Heart right ventricle (tissue), 16 donors: ENCODE data around the gene GNL2. TPM values are rescaled to one million over a fixed set of nuclear protein-coding genes. Genes with fewer than 3 reads are reported as not detected.
A peak's percentile ranks its signal among the peaks of the same experiment; 100 is the strongest.

Experiments
- ATAC-seq, 8 donors: fragments of 200-7000 bp; cut with Tn5 transposase; one replicate each; pipeline ENCODE4 v1.9.1; 2020; ENCODE audit warnings: mild to moderate bottlenecking in 8 of 8, moderate library complexity in 8 of 8, moderate number of reproducible peaks in 1 of 8
- DNase-seq, 2 donors: peaks; one replicate each; pipeline ENCODE4 v3.0.0-alpha.2; 2020
- H3K27ac ChIP-seq, 10 donors: fragments of 200-600 bp; sonication (generic) in 2 of 10; one replicate each; pipeline versions ENCODE4 v1.5.0 to v1.8.0; 2020 to 2022; ENCODE audit warnings: mild to moderate bottlenecking in 3 of 10
- H3K27me3 ChIP-seq, 7 donors: fragments of 200-600 bp; one replicate each; pipeline ENCODE4 v1.8.0; 2021 to 2022; ENCODE audit warnings: mild to moderate bottlenecking in 2 of 7
- H3K36me3 ChIP-seq, 9 donors: fragments of 200-600 bp; sonication (generic) in 1 of 9; one replicate each; pipeline versions ENCODE4 v1.5.0 to v1.8.0; 2020 to 2022; ENCODE audit warnings: mild to moderate bottlenecking in 2 of 9
- H3K4me1 ChIP-seq, 9 donors: fragments of 200-600 bp; sonication (generic) in 1 of 9; one replicate each; pipeline versions ENCODE4 v1.5.0 to v1.8.0; 2020 to 2022; ENCODE audit warnings: mild to moderate bottlenecking in 4 of 9
- H3K4me3 ChIP-seq, 10 donors: fragments of 200-600 bp; sonication (generic) in 2 of 10; one replicate each; pipeline versions ENCODE4 v1.5.0 to v1.8.0; 2020 to 2022; ENCODE audit warnings: mild to moderate bottlenecking in 7 of 10, moderate library complexity in 2 of 10
- H3K9me3 ChIP-seq, 11 donors: fragments of 200-600 bp in 10 of 11; sonication (generic) in 2 of 11; one replicate each; pipeline versions ENCODE4 v1.5.0 to v1.8.0; 2013 to 2022; ENCODE audit warnings: mild to moderate bottlenecking in 2 of 11, control low read depth in 1 of 11, moderate library complexity in 1 of 11
- WGBS, 2 donors: extraction: QIAGEN DNeasy Blood & Tissue Kit; methylation state at CpG; one replicate each; pipeline ENCODE4 v1.1.7; 2013; ENCODE audit warnings: inconsistent platforms in 1 of 2; 5-methylcytosine and 5-hydroxymethylcytosine counted together
- intact Hi-C, 10 donors: fragments of 100-400 bp; cut with DNase I; formaldehyde crosslinking; loops; one replicate each; pipeline versions ENCODE4 v1.11.1 to v1.14.2; 2022
- polyA plus RNA-seq, 2 donors: library from polyadenylated mRNA; stranded (reverse); fragments of 200-250 nt; gene quantifications; one replicate each; pipeline ENCODE4 v1.2.3, GENCODE V29; 2013
- total RNA-seq, 10 donors: library from RNA; stranded (reverse); fragmentation: NEBNext Ultra II Directional in 3 of 10; extraction: Animal tissue kit (Norgen Biotek cat#: 25700) in 3 of 10; gene quantifications; one replicate each; pipeline versions ENCODE4 v1.2.1 to v1.2.4, GENCODE V29; 2021 to 2023
- TF ChIP-seq, protein P1 (sequence below), 9 donors: fragments of 200-600 bp; sonication (generic) in 2 of 9; IDR thresholded peaks; one replicate each; pipeline versions ENCODE4 v1.5.0 to v1.8.0; 2021 to 2022; ENCODE audit warnings: antibody characterized with exemption in 9 of 9, mild to moderate bottlenecking in 5 of 9, moderate library complexity in 1 of 9
- donor health status: Arrhythmogenic right ventricular cardiomyopathy.
- donor health status: ischemic (EF 13 %, LVEDD 7.1; RV severe dilation, severe dysfunction).
- donor health status: healthy with polysubstance abuse.
- donor health status: DM: no; HTN: yes; CAD: no.
- donor health status: DM: no; HTN: no; CAD: no.
- donor health status: ischemic (EF 25% LVEDD 6.9; RV normal size, moderate dysfunction).
- donor health status: ischemic (EF 25% LVEDD 5.7; RV mildly dilated, moderate dysfunction).
- donor health status: healthy.
- donor health status: DM: yes; HTN: yes; CAD: no.
- donor health status: Ischemic cardiomyopathy.
- donor health status: ischemic (EF 35%, LVEDD 5.7; RV mildly dilated, moderate dysfunction).
- donor health status: nonischemic (EF 11% LVEDD 7.7; RV severe dilation, severe dysfunction).
- donor health status: DM: yes; HTN: yes; CAD: no.
- donor health status: PGD.
- donor health status: ischemic (EF 29% LVEDD 5.4; RV normal size, mild dysfunction).
- donor health status: nonischemic (EF 23%, LVEDD 6.1; RV moderate dilation, normal function).

The GNL2 gene
- total and polyA plus RNA-seq, 12 donors, result 20.2 to 196 (median 23.1) TPM

GRCh38 chr1:37605806-37606474 is 10.2 kb upstream of the GNL2 start:
- WGBS, 2 donors, result 80 to 81% methylated on average over 9 of the region's 9 CpGs
- DNase-seq (no peak), ATAC-seq (no peak)
- Histone ChIP-seq H3K4me1 (peaks cover 0 to 7% (median 0%) of the 10 kb centered on the region in 9 donors), H3K27me3 (peaks cover 0 to 59% (median 15%) of the 10 kb centered on the region in 7 donors), H3K4me3 (peak overlapping the region in 1 of 10 donors; percentile 30), H3K36me3 (no peaks in the 10 kb centered on the region), H3K9me3 (no peaks in the 10 kb centered on the region), H3K27ac (peak overlapping the region in 1 of 10 donors; percentile 50)
- TF ChIP-seq, protein P1, sequence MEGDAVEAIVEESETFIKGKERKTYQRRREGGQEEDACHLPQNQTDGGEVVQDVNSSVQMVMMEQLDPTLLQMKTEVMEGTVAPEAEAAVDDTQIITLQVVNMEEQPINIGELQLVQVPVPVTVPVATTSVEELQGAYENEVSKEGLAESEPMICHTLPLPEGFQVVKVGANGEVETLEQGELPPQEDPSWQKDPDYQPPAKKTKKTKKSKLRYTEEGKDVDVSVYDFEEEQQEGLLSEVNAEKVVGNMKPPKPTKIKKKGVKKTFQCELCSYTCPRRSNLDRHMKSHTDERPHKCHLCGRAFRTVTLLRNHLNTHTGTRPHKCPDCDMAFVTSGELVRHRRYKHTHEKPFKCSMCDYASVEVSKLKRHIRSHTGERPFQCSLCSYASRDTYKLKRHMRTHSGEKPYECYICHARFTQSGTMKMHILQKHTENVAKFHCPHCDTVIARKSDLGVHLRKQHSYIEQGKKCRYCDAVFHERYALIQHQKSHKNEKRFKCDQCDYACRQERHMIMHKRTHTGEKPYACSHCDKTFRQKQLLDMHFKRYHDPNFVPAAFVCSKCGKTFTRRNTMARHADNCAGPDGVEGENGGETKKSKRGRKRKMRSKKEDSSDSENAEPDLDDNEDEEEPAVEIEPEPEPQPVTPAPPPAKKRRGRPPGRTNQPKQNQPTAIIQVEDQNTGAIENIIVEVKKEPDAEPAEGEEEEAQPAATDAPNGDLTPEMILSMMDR (IDR thresholded peaks at IDR 0.05), result no peak
- intact Hi-C loops, result loop anchor here in 1 of 10 donors (5.0 kb wide), 1 partner anchor 76 kb away; no protein-coding TSS in a partner anchor

DNA sequence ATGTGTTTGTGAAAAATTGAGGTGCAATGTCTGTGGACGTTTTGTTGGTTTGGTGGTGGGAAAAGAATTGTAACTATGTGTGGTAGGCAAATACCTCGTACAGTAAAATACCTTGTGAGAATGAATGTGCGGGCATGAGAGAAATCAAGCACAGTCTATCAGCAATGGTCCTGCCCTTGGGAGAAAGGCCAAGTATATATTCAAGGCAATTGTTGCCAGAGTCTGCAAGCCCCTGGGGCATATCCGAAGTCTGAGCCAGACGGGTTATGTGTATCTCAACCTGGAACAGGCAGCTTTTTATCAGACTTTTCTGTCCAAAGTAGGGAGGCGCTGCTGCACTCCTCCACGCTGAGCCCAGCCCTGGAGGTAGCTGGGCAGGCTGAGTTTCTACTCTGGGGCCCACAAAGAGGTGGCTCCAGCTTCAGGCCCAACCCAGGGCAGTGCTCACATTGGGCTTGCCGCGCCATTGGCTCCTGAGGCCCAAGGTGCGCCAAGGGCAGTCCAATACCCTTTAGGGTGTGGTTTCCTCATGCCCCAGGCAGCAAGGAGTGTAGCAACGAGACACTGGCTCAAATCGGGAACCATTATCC is 9.4 kb upstream of the GNL2 start:
- H3K27ac ChIP-seq, result no peak overlapping the region
- WGBS, 2 donors, result 55 to 57% methylated on average over 12 of the region's 12 CpGs
- H3K27me3 ChIP-seq, result peaks cover 0 to 59% (median 15%) of the 10 kb centered on the region in 7 donors
- no peaks in the 10 kb centered on the region for H3K9me3 ChIP-seq
- peaks cover 0 to 7% (median 0%) of the 10 kb centered on the region in 9 donors for H3K4me1 ChIP-seq
- intact Hi-C loops, result loop anchor here in 1 of 10 donors (5.0 kb wide), 1 partner anchor 77 kb away; no protein-coding TSS in a partner anchor
- ATAC-seq, result no peak
- H3K36me3 ChIP-seq, result no peaks in the 10 kb centered on the region
- no peak overlapping the region for H3K4me3 ChIP-seq
- no peak for DNase-seq
- TF ChIP-seq, protein P1 (IDR thresholded peaks at IDR 0.05), result no peak

- H3K4me3 ChIP-seq, result no peak overlapping the region
- no peaks in the 10 kb centered on the region for H3K36me3 ChIP-seq
- H3K27me3 ChIP-seq, result peaks cover 0 to 50% (median 13%) of the 10 kb centered on the region in 7 donors
- no peaks in the 10 kb centered on the region for H3K9me3 ChIP-seq
- intact Hi-C loops, result loop anchor here in 7 of 10 donors (2.0 to 5.0 kb wide), 4 partner anchors 69 to 80 kb away; no protein-coding TSS in a partner anchor
- peak in 3 of 8 donors; percentile 44 to 56 (median 56) for ATAC-seq
- H3K4me1 ChIP-seq, result peaks cover 0 to 7% (median 0%) of the 10 kb centered on the region in 9 donors
- 37 to 38% methylated on average over 8 of the region's 8 CpGs for WGBS, 2 donors
- TF ChIP-seq, protein P1 (IDR thresholded peaks at IDR 0.05), result peak in 8 of 9 donors; percentile 16 to 71 (median 62)
- DNase-seq, result peak in 1 of 2 donors; percentile 7
- H3K27ac ChIP-seq, result no peak overlapping the region
Observed at GRCh38 chr1:37602750-37603694, 7.3 kb upstream of the GNL2 start.

DNA sequence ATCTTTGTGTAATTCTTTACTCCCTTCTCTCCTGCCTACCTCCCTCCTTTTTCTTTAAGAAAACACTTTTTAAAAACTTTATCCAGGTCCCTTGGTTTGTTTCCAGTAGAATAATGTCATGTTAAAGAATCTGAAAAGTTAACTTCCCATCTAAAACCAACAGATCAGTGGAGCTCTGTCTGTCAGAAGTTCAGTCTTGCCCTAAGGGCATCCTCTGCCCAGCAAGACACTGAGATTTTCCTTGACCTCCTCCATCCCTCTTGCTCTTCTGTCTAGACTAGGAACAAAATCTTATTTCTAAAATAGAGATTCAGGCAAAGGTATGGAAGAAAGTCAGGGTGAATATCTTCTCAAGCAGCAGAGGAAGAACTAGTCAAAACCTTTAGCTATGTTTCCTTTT is 5.7 kb upstream of the GNL2 start:
- Histone ChIP-seq H3K27ac (no peak overlapping the region), H3K27me3 (peaks cover 0 to 36% (median 4%) of the 10 kb centered on the region in 7 donors), H3K4me3 (no peak overlapping the region), H3K9me3 (no peaks in the 10 kb centered on the region), H3K36me3 (no peaks in the 10 kb centered on the region), H3K4me1 (peaks cover 0 to 9% (median 1%) of the 10 kb centered on the region in 9 donors)
- TF ChIP-seq, protein P1 (IDR thresholded peaks at IDR 0.05), result no peak
- DNase-seq (no peak), ATAC-seq (no peak)
- intact Hi-C loops, result loop anchor here in 6 of 10 donors (2.0 to 5.0 kb wide), 3 partner anchors 71 to 81 kb away; no protein-coding TSS in a partner anchor
